Activated B cell treated with CpG ODN at 0.5 μM for 24 hours (primary cell): ENCODE measurements around the gene ENTREP1. TPM values are rescaled to one million over a fixed set of nuclear protein-coding genes. Genes with fewer than 3 reads are reported as not detected.

Source experiments
- ATAC-seq: fragments of 200-7000 bp; cut with Tn5 transposase; one replicate; pipeline ENCODE4 v1.10.0; 2021; ENCODE audit warnings: low read depth, mild to moderate bottlenecking, moderate library complexity
- CTCF ChIA-PET: fragments of 350-600 bp; sonication (Branson Sonifier 250); formaldehyde crosslinking; loops from one replicate; lab custom pipeline; 2021; ENCODE audit warnings: antibody characterized with exemption; lab: Charles Lee
- POLR2A ChIA-PET: fragments of 350-600 bp; sonication (Branson Sonifier 250); formaldehyde crosslinking; loops from one replicate; lab custom pipeline; 2021; ENCODE audit warnings: antibody characterized with exemption; lab: Charles Lee
- DNase-seq: peaks from one replicate; pipeline ENCODE4 v3.0.0; 2022
- H3K27ac Mint-ChIP-seq: one replicate; pipeline ENCODE4 v1.8.0; 2020; ENCODE audit warnings: mixed read lengths
- H3K27me3 Mint-ChIP-seq: one replicate; pipeline ENCODE4 v1.8.0; 2021; ENCODE audit warnings: mixed read lengths
- H3K36me3 Mint-ChIP-seq: one replicate; pipeline ENCODE4 v1.8.0; 2021; ENCODE audit warnings: low read depth, mixed read lengths
- H3K4me1 Mint-ChIP-seq: one replicate; pipeline ENCODE4 v1.8.0; 2021; ENCODE audit warnings: mixed read lengths
- H3K4me3 Mint-ChIP-seq: one replicate; pipeline ENCODE4 v1.8.0; 2020; ENCODE audit warnings: mild to moderate bottlenecking, mixed read lengths
- H3K9me3 Mint-ChIP-seq: one replicate; pipeline ENCODE4 v1.8.0; 2020; ENCODE audit warnings: mixed read lengths
- CTCF ChIP-seq: fragments of 200-600 bp; IDR thresholded peaks from one replicate; pipeline ENCODE4 v1.8.0; 2022; ENCODE audit warnings: antibody characterized with exemption, mild to moderate bottlenecking
- intact Hi-C: fragments of 100-400 bp; cut with micrococcal nuclease; formaldehyde crosslinking; loops from one replicate; pipeline ENCODE4 v1.15.1; 2024
- total RNA-seq: library from RNA; stranded (reverse); gene quantifications from 2 replicates; pipeline ENCODE4 v1.2.3, GENCODE V29; 2022

The ENTREP1 gene
- total RNA-seq, 1 donor from 2014 or later, result not detected

GRCh38 chr9:69339620-69340019 is 14.6 kb downstream of the ENTREP1 start:
- POLR2A ChIA-PET, result no interaction called here
- no peak for ATAC-seq
- no peak for DNase-seq
- H3K9me3 Mint-ChIP-seq, result no peaks in the 10 kb centered on the region
- no peaks in the 10 kb centered on the region for H3K36me3 Mint-ChIP-seq
- peaks cover 20% of the 10 kb centered on the region for H3K27me3 Mint-ChIP-seq
- no peak overlapping the region for H3K27ac Mint-ChIP-seq
- intact Hi-C loops, result no loop called here
- CTCF ChIA-PET, result no interaction called here
- no peak for TF ChIP-seq CTCF
- H3K4me3 Mint-ChIP-seq, result no peak overlapping the region
- H3K4me1 Mint-ChIP-seq, result no peaks in the 10 kb centered on the region

GRCh38 chr9:69340631-69341030 is 15.6 kb downstream of the ENTREP1 start:
- no peaks in the 10 kb centered on the region for H3K9me3 Mint-ChIP-seq
- H3K27me3 Mint-ChIP-seq, result peaks cover 14% of the 10 kb centered on the region
- POLR2A ChIA-PET, result no interaction called here
- no peak for ATAC-seq
- H3K27ac Mint-ChIP-seq, result no peak overlapping the region
- CTCF ChIA-PET, result no interaction called here
- intact Hi-C loops, result no loop called here
- TF ChIP-seq CTCF, result no peak
- H3K4me3 Mint-ChIP-seq, result no peak overlapping the region
- H3K36me3 Mint-ChIP-seq, result no peaks in the 10 kb centered on the region
- no peak for DNase-seq
- no peaks in the 10 kb centered on the region for H3K4me1 Mint-ChIP-seq

GRCh38 chr9:69342769-69343168 is 17.8 kb downstream of the ENTREP1 start:
- peaks cover 14% of the 10 kb centered on the region for H3K27me3 Mint-ChIP-seq
- ChIA-PET POLR2A (no interaction called here), CTCF (no interaction called here)
- H3K9me3 Mint-ChIP-seq, result no peaks in the 10 kb centered on the region
- DNase-seq (no peak), ATAC-seq (no peak)
- no peaks in the 10 kb centered on the region for H3K4me1 Mint-ChIP-seq
- H3K27ac Mint-ChIP-seq, result no peak overlapping the region
- no peak for TF ChIP-seq CTCF
- no peaks in the 10 kb centered on the region for H3K36me3 Mint-ChIP-seq
- intact Hi-C loops, result no loop called here
- no peak overlapping the region for H3K4me3 Mint-ChIP-seq

- H3K27me3 Mint-ChIP-seq, result peaks cover 16% of the 10 kb centered on the region
- DNase-seq (no peak), ATAC-seq (no peak)
- CTCF ChIA-PET, result no interaction called here
- TF ChIP-seq CTCF, result no peak
- intact Hi-C loops, result no loop called here
- POLR2A ChIA-PET, result no interaction called here
- no peaks in the 10 kb centered on the region for H3K36me3 Mint-ChIP-seq
- H3K4me3 Mint-ChIP-seq, result no peak overlapping the region
- H3K9me3 Mint-ChIP-seq, result peaks cover 3% of the 10 kb centered on the region
- no peak overlapping the region for H3K27ac Mint-ChIP-seq
- H3K4me1 Mint-ChIP-seq, result no peaks in the 10 kb centered on the region
Measured at GRCh38 chr9:69344459-69344858, 19.4 kb downstream of the ENTREP1 start.

GRCh38 chr9:69346596-69347390 is 21.8 kb downstream of the ENTREP1 start:
- no peak for TF ChIP-seq CTCF
- Mint-ChIP-seq H3K4me3 (no peak overlapping the region), H3K36me3 (no peaks in the 10 kb centered on the region), H3K9me3 (peaks cover 3% of the 10 kb centered on the region), H3K4me1 (no peaks in the 10 kb centered on the region), H3K27ac (no peak overlapping the region), H3K27me3 (peaks cover 12% of the 10 kb centered on the region)
- ChIA-PET CTCF (no interaction called here), POLR2A (no interaction called here)
- DNase-seq (no peak), ATAC-seq (no peak)
- intact Hi-C loops, result no loop called here
